ENCODE data around the gene KRTAP5-5.
"Not testable (repeated sequence)": the region's sequence is repeated elsewhere in the genome, so short reads cannot be mapped to it uniquely, and the experiment has no call there.

The KRTAP5-5 gene

GRCh38 chr11:1643146-1643690, 13.6 kb downstream of the KRTAP5-5 start:
- Histone ChIP-seq H3K9me3 (ENCODE audit: control insufficient read depth, low read length) (no peaks in the 10 kb centered on the region), H3K36me3 (ENCODE audit: control insufficient read depth, insufficient read depth, low read length) (no peaks in the 10 kb centered on the region), H3K27ac (ENCODE audit: low read depth, low read length, severe bottlenecking) (no peak overlapping the region), H3K4me3 (ENCODE audit: extremely low read depth, insufficient read depth, low read length, poor library complexity, severe bottlenecking) (no peak overlapping the region), H3K4me1 (ENCODE audit: control insufficient read depth, insufficient read depth, low read length, poor library complexity, severe bottlenecking) (no peaks in the 10 kb centered on the region)
- WGBS, 2 experiments (ENCODE audit: insufficient coverage in 2 of 2), result 83 to 92% methylated on average over 3 to 14 of the region's 20 CpGs

- Histone ChIP-seq H3K27ac (ENCODE audit: low read depth, low read length, severe bottlenecking) (no peak overlapping the region), H3K4me3 (ENCODE audit: extremely low read depth, insufficient read depth, low read length, poor library complexity, severe bottlenecking) (no peak overlapping the region), H3K9me3 (ENCODE audit: control insufficient read depth, low read length) (no peaks in the 10 kb centered on the region), H3K36me3 (ENCODE audit: control insufficient read depth, insufficient read depth, low read length) (no peaks in the 10 kb centered on the region), H3K4me1 (ENCODE audit: control insufficient read depth, insufficient read depth, low read length, poor library complexity, severe bottlenecking) (no peaks in the 10 kb centered on the region)
- 87 to 90% methylated on average over 15 of the region's 20 CpGs for WGBS, 2 experiments (ENCODE audit: insufficient coverage in 2 of 2)
Measured at GRCh38 chr11:1644601-1645356, 15.2 kb downstream of the KRTAP5-5 start.

- Histone ChIP-seq H3K36me3 (ENCODE audit: control insufficient read depth, insufficient read depth, low read length) (no peaks in the 10 kb centered on the region), H3K4me3 (ENCODE audit: extremely low read depth, insufficient read depth, low read length, poor library complexity, severe bottlenecking) (no peak overlapping the region), H3K4me1 (ENCODE audit: control insufficient read depth, insufficient read depth, low read length, poor library complexity, severe bottlenecking) (no peaks in the 10 kb centered on the region), H3K27ac (ENCODE audit: low read depth, low read length, severe bottlenecking) (no peak overlapping the region), H3K9me3 (ENCODE audit: control insufficient read depth, low read length) (no peaks in the 10 kb centered on the region)
- WGBS, 2 experiments (ENCODE audit: insufficient coverage in 2 of 2), result 90 to 91% methylated on average over 10 to 12 of the region's 12 CpGs
Measured at GRCh38 chr11:1645357-1645821, 15.8 kb downstream of the KRTAP5-5 start.

GRCh38 chr11:1646540-1646939, 17.0 kb downstream of the KRTAP5-5 start:
- H3K9me3 ChIP-seq (ENCODE audit: control insufficient read depth, low read length); H3K4me1 ChIP-seq (ENCODE audit: control insufficient read depth, insufficient read depth, low read length, poor library complexity, severe bottlenecking); H3K27ac ChIP-seq (ENCODE audit: low read depth, low read length, severe bottlenecking); H3K36me3 ChIP-seq (ENCODE audit: control insufficient read depth, insufficient read depth, low read length); H3K4me3 ChIP-seq (ENCODE audit: extremely low read depth, insufficient read depth, low read length, poor library complexity, severe bottlenecking): not testable (repeated sequence)
- WGBS, 2 experiments (ENCODE audit: insufficient coverage in 2 of 2), result 94% methylated on average over 3 of the region's 10 CpGs; no CpG with 5 or more reads in 1 of the 2 experiments

- Histone ChIP-seq H3K36me3 (ENCODE audit: control insufficient read depth, insufficient read depth, low read length) (no peaks in the 10 kb centered on the region), H3K9me3 (ENCODE audit: control insufficient read depth, low read length) (no peaks in the 10 kb centered on the region), H3K4me1 (ENCODE audit: control insufficient read depth, insufficient read depth, low read length, poor library complexity, severe bottlenecking) (no peaks in the 10 kb centered on the region), H3K4me3 (ENCODE audit: extremely low read depth, insufficient read depth, low read length, poor library complexity, severe bottlenecking) (no peak overlapping the region), H3K27ac (ENCODE audit: low read depth, low read length, severe bottlenecking) (no peak overlapping the region)
- 90% methylated on average over 26 to 33 of the region's 35 CpGs for WGBS, 2 experiments (ENCODE audit: insufficient coverage in 2 of 2)
Measured at GRCh38 chr11:1647901-1648652, 18.5 kb downstream of the KRTAP5-5 start.

- peaks cover under 1% of the 10 kb centered on the region for H3K4me1 ChIP-seq (ENCODE audit: control insufficient read depth, insufficient read depth, low read length, poor library complexity, severe bottlenecking)
- H3K36me3 ChIP-seq (ENCODE audit: control insufficient read depth, insufficient read depth, low read length), result no peaks in the 10 kb centered on the region
- H3K4me3 ChIP-seq (ENCODE audit: extremely low read depth, insufficient read depth, low read length, poor library complexity, severe bottlenecking), result no peak overlapping the region
- H3K27ac ChIP-seq (ENCODE audit: low read depth, low read length, severe bottlenecking), result no peak overlapping the region
- H3K9me3 ChIP-seq (ENCODE audit: control insufficient read depth, low read length), result no peaks in the 10 kb centered on the region
- WGBS, 2 experiments (ENCODE audit: insufficient coverage in 2 of 2), result 89 to 93% methylated on average over 20 to 22 of the region's 28 CpGs
Measured at GRCh38 chr11:1648653-1649420, 19.3 kb downstream of the KRTAP5-5 start.

- peaks cover 9% of the 10 kb centered on the region for H3K4me1 ChIP-seq (ENCODE audit: control insufficient read depth, insufficient read depth, low read length, poor library complexity, severe bottlenecking)
- H3K9me3 ChIP-seq (ENCODE audit: control insufficient read depth, low read length), result no peaks in the 10 kb centered on the region
- H3K27ac ChIP-seq (ENCODE audit: low read depth, low read length, severe bottlenecking), result no peak overlapping the region
- H3K4me3 ChIP-seq (ENCODE audit: extremely low read depth, insufficient read depth, low read length, poor library complexity, severe bottlenecking), result no peak overlapping the region
- 77 to 83% methylated on average over 11 of the region's 15 CpGs for WGBS, 2 experiments (ENCODE audit: insufficient coverage in 2 of 2)
- no peaks in the 10 kb centered on the region for H3K36me3 ChIP-seq (ENCODE audit: control insufficient read depth, insufficient read depth, low read length)
Measured at GRCh38 chr11:1650034-1650917, 20.7 kb downstream of the KRTAP5-5 start.

GRCh38 chr11:1650918-1651262, 21.3 kb downstream of the KRTAP5-5 start:
- no peak overlapping the region for H3K27ac ChIP-seq (ENCODE audit: low read depth, low read length, severe bottlenecking)
- 76 to 83% methylated on average over 4 to 5 of the region's 5 CpGs for WGBS, 2 experiments (ENCODE audit: insufficient coverage in 2 of 2)

GRCh38 chr11:1651411-1651980, 21.9 kb downstream of the KRTAP5-5 start:
- H3K9me3 ChIP-seq (ENCODE audit: control insufficient read depth, low read length), result no peaks in the 10 kb centered on the region
- H3K4me1 ChIP-seq (ENCODE audit: control insufficient read depth, insufficient read depth, low read length, poor library complexity, severe bottlenecking), result peaks cover 9% of the 10 kb centered on the region
- no peaks in the 10 kb centered on the region for H3K36me3 ChIP-seq (ENCODE audit: control insufficient read depth, insufficient read depth, low read length)
- no peak overlapping the region for H3K27ac ChIP-seq (ENCODE audit: low read depth, low read length, severe bottlenecking)
- H3K4me3 ChIP-seq (ENCODE audit: extremely low read depth, insufficient read depth, low read length, poor library complexity, severe bottlenecking), result no peak overlapping the region
- 77 to 79% methylated on average over 5 to 6 of the region's 7 CpGs for WGBS, 2 experiments (ENCODE audit: insufficient coverage in 2 of 2)

More at GRCh38 chr11:1650918-1651262, 21.3 kb downstream of the KRTAP5-5 start:
- Histone ChIP-seq H3K4me3 (ENCODE audit: extremely low read depth, insufficient read depth, low read length, poor library complexity, severe bottlenecking) (no peak overlapping the region), H3K4me1 (ENCODE audit: control insufficient read depth, insufficient read depth, low read length, poor library complexity, severe bottlenecking) (peaks cover 9% of the 10 kb centered on the region), H3K9me3 (ENCODE audit: control insufficient read depth, low read length) (no peaks in the 10 kb centered on the region), H3K36me3 (ENCODE audit: control insufficient read depth, insufficient read depth, low read length) (no peaks in the 10 kb centered on the region)
